K562 (cell line): ENCODE measurements around the gene TMPO. TPM values are rescaled to one million over a fixed set of nuclear protein-coding genes. Genes with fewer than 3 reads are reported as not detected.

Experiments
- CREBBP ChIP-seq: IDR thresholded peaks from one replicate; pipeline ENCODE4 v1.6.1; 2012; ENCODE audit warnings: low read depth, mild to moderate bottlenecking, control low read depth, inconsistent platforms, low read length
- FOXJ3 ChIP-seq: sonication (generic); formaldehyde crosslinking; IDR thresholded peaks from 2 replicates; pipeline ENCODE4 v1.4.0; 2020; ENCODE audit warnings: mild to moderate bottlenecking, missing genetic modification reagents
- FOXK2 ChIP-seq, 2 experiments: fragments of 450-650 bp; IDR thresholded peaks in 1 of 2; conservative IDR thresholded peaks in 1 of 2; 2 replicates each; pipeline ENCODE4 v1.6.1; 2016; ENCODE audit warnings: low read depth in 2 of 2, mild to moderate bottlenecking in 1 of 2
- IFI16 ChIP-seq: fragments of 250-450 bp; sonication (Bioruptor Pico); IDR thresholded peaks from 2 replicates; pipeline ENCODE4 v2.1.2; 2022; ENCODE audit warnings: mild to moderate bottlenecking, inconsistent platforms
- KAT7 ChIP-seq: sonication (generic); formaldehyde crosslinking; IDR thresholded peaks from 2 replicates; pipeline ENCODE4 v1.8.0; 2022; ENCODE audit warnings: missing genetic modification reagents, mild to moderate bottlenecking, borderline replicate concordance
- MECOM ChIP-seq: fragments of 250-450 bp; sonication (Bioruptor Pico); IDR thresholded peaks from 2 replicates; pipeline ENCODE4 v1.8.0; 2022; ENCODE audit warnings: inconsistent platforms
- MYNN ChIP-seq, 2 experiments: sonication (generic); formaldehyde crosslinking in 1 of 2; IDR thresholded peaks; 2 replicates each; pipeline versions ENCODE4 v1.5.0 to v1.6.1; 2016 to 2020; ENCODE audit warnings: antibody characterized with exemption in 1 of 2, missing genetic modification reagents in 1 of 2
- NELFE ChIP-seq: IDR thresholded peaks from 2 replicates; pipeline ENCODE4 v1.6.1; 2011; ENCODE audit warnings: mild to moderate bottlenecking; ENCODE audit not compliant: insufficient read depth, insufficient read length
- NRF1 ChIP-seq, 2 experiments: fragments of 450-650 bp; IDR thresholded peaks in 1 of 2; conservative IDR thresholded peaks in 1 of 2; 2 replicates each; pipeline ENCODE4 v1.6.1; 2014; ENCODE audit warnings: mild to moderate bottlenecking in 2 of 2
- TAF1 ChIP-seq: IDR thresholded peaks from 2 replicates; pipeline ENCODE4 v1.6.1; 2011; ENCODE audit warnings: mild to moderate bottlenecking, low read length, moderate library complexity; ENCODE audit not compliant: insufficient read depth, control insufficient read depth, severe bottlenecking; ENCODE audit errors: extremely low read depth
- TCF7L2 ChIP-seq: fragments of 150-350 bp; IDR thresholded peaks from 2 replicates; pipeline ENCODE4 v1.6.1; 2016; ENCODE audit warnings: low read depth, mild to moderate bottlenecking, low read length, moderate library complexity
- TRIM25 ChIP-seq: fragments of 450-650 bp; IDR thresholded peaks from 2 replicates; pipeline ENCODE4 v1.7.0; 2016; ENCODE audit warnings: borderline replicate concordance
- UBTF ChIP-seq, 2 experiments: IDR thresholded peaks; 2 replicates each; pipeline ENCODE4 v1.6.1; 2012; ENCODE audit warnings: improper control_type of control experiment in 2 of 2, low read depth in 2 of 2, low read length in 2 of 2, borderline replicate concordance in 1 of 2
- ZBTB7A ChIP-seq: IDR thresholded peaks from 2 replicates; pipeline ENCODE4 v1.6.1; 2011; ENCODE audit warnings: low read depth, mild to moderate bottlenecking, low read length, moderate library complexity, borderline replicate concordance; ENCODE audit not compliant: control insufficient read depth
- ZNF133 ChIP-seq: fragments of 250-450 bp; sonication (Bioruptor Pico); IDR thresholded peaks from 2 replicates; pipeline ENCODE4 v1.4.0; 2020; ENCODE audit warnings: mild to moderate bottlenecking
- ZNF436 ChIP-seq: fragments of 250-450, 450-650 bp; sonication (Bioruptor Pico); formaldehyde crosslinking; IDR thresholded peaks from 2 replicates; pipeline ENCODE4 v1.7.0; 2020; ENCODE audit warnings: mild to moderate bottlenecking
- ZNF444 ChIP-seq: fragments of 250-450 bp; sonication (Bioruptor Pico); IDR thresholded peaks from 2 replicates; pipeline ENCODE4 v1.4.0; 2020; ENCODE audit warnings: mild to moderate bottlenecking, moderate library complexity
- ZNF518B ChIP-seq: fragments of 250-450 bp; sonication (Bioruptor Pico); IDR thresholded peaks from 2 replicates; pipeline ENCODE4 v1.5.0; 2021; ENCODE audit warnings: mild to moderate bottlenecking, moderate library complexity
- ZNF830 ChIP-seq: fragments of 250-450 bp; sonication (Bioruptor Pico); IDR thresholded peaks from 2 replicates; pipeline ENCODE4 v1.5.0; 2021; ENCODE audit warnings: mild to moderate bottlenecking
- polyA plus RNA-seq, 8 experiments: library from polyadenylated mRNA; depleted of rRNA in 4 of 8; stranded (reverse) in 5 of 8; unstranded in 3 of 8; fragments of >200 nt; fragmentation: Nextera tagmentation in 2 of 8; fragmentation: Illumina TruSeq in 1 of 8; extraction: Ambion mirVana in 2 of 8; extraction: Trizol in 1 of 8; gene quantifications; 2 replicates each; pipeline versions ENCODE4 v1.2.1 to v1.2.3, GENCODE V29; 2011 to 2014; ENCODE audit warnings: inconsistent platforms in 1 of 8, missing spikeins in 1 of 8
- total RNA-seq, 7 experiments: library from RNA; depleted of rRNA in 6 of 7; stranded (reverse); fragments of >200 nt in 6 of 7; fragmentation: Illumina TruSeq in 2 of 7; extraction: Trizol in 2 of 7; gene quantifications; 2 replicates each; pipeline versions ENCODE4 v1.2.1 to v1.2.3, GENCODE V29; 2011 to 2021; ENCODE audit warnings: low replicate concordance in 1 of 7

Gene TMPO
- total and polyA plus RNA-seq, 9 of the 15 experiments (the other 6 are each of a cell fraction or from before 2014, with no cell fraction given): 62.1 to 263 (median 182) TPM

- TF ChIP-seq TRIM25 (peak; percentile 64; the same call in 1 of the 2 replicates), ZNF518B (CRISPR knock-in tag) (no peak), NELFE (no peak), ZNF436 (CRISPR knock-in tag) (0 out of 2 replicates have a peak, but pooled peaks have one; percentile 24), TAF1 (peak; percentile 92), ZNF830 (CRISPR knock-in tag) (no peak; the same call in 1 of the 2 replicates), FOXK2 (conservative IDR thresholded peaks at IDR 0.05 in 1 of 2, IDR thresholded peaks at IDR 0.05 in 1 of 2; ENCODE audit: low read depth in 2 of 2) (peak in 1 of 2 experiments; percentile 42; a peak in 1 of 4 replicates), MYNN (IDR thresholded peaks at IDR 0.05) (no peak), MYNN (CRISPR knock-in tag; IDR thresholded peaks at IDR 0.05) (no peak), NRF1 (conservative IDR thresholded peaks at IDR 0.05 in 1 of 2, IDR thresholded peaks at IDR 0.05 in 1 of 2) (peak; percentile 85 to 87), CREBBP (no peak), ZNF444 (no peak), KAT7 (CRISPR knock-in tag) (peak; percentile 83; the same call in 1 of the 2 replicates), UBTF (IDR thresholded peaks at IDR 0.05; ENCODE audit: borderline replicate concordance in 1 of 2, low read depth in 2 of 2, low read length in 2 of 2) (peak in 1 of 2 experiments; percentile 11; a peak in 1 of 4 replicates), FOXJ3 (no peak), IFI16 (CRISPR knock-in tag) (no peak), TCF7L2 (0 out of 2 replicates have a peak, but pooled peaks have one; percentile 8), ZNF133 (no peak), ZBTB7A (peak; percentile 38; the same call in 1 of the 2 replicates), MECOM (CRISPR knock-in tag) (no peak)
These were observed 11.6 kb upstream of the TMPO start (continued) for GRCh38 chr12:98503592-98504367.
